ENCODE data around the gene UBASH3A.

- no peak for TF ChIP-seq CTCF (IDR thresholded peaks at IDR 0.05)
- no peak for TF ChIP-seq POLR2A (IDR thresholded peaks at IDR 0.05)
Observed at GRCh38 chr21:42455196-42455595, 51.5 kb downstream of the UBASH3A start.
